Measurements from ENCODE around the gene PTGDR2. TPM values are rescaled to one million over a fixed set of nuclear protein-coding genes. Genes with fewer than 3 reads are reported as not detected.

PTGDR2 gene
- total RNA-seq, 1 experiment from 2014 or later: 0.12 TPM

DNA sequence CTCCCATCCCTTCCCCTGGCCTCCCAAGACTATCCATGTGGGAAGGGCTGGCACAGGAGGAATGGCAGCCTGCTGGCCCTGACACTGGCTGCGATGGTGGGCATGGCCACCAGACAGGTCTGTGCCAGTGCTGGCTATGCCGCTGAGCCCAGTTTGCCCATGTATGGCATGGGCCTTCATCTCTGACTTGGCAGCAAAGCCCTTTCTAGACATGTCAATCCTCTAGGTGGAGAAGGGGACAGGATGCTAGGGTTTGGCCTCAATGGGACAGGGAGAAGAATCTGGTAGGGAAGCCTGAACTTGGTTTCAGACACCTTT is 20.4 kb upstream of the PTGDR2 start:
- DNase-seq (ENCODE audit: low read depth, low spot score) (no peak), ATAC-seq (no peak)
- RAD21 ChIA-PET (ENCODE audit: low non-redundant PET in 1 of 2, low total read pairs in 2 of 2, uncharacterized antibody in 2 of 2, unreplicated experiment in 2 of 2): no interaction called here
- Histone ChIP-seq H3K4me3 (replicated peaks in 1 of 2; ENCODE audit: low read depth in 1 of 2, low read length in 2 of 2) (no peak overlapping the region), H3K4me1 (ENCODE audit: control insufficient read depth in 1 of 2, insufficient read depth in 2 of 2, low read length in 2 of 2) (peaks cover 0 to 4% of the 10 kb centered on the region in 2 experiments; a peak in 2 of 4 replicates), H3K9ac (ENCODE audit: low read length) (no peak overlapping the region), H3K36me3 (ENCODE audit: control insufficient read depth in 1 of 2, insufficient read depth in 2 of 2, low read length in 2 of 2) (peaks cover 4 to 5% of the 10 kb centered on the region in 2 experiments; a peak in 2 of 4 replicates), H4K20me1 (ENCODE audit: insufficient read depth) (no peaks in the 10 kb centered on the region), H3K9me3 (ENCODE audit: control insufficient read depth in 1 of 2, insufficient read depth in 1 of 2, low read depth in 1 of 2, low read length in 2 of 2) (no peaks in the 10 kb centered on the region), H2AFZ (ENCODE audit: low read depth, low read length, poor library complexity, severe bottlenecking) (no peak overlapping the region), H3K27ac (ENCODE audit: low read depth, low read length) (no peak overlapping the region), H3K9me2 (ENCODE audit: insufficient read depth) (no peaks in the 10 kb centered on the region), H3K4me2 (ENCODE audit: low read length) (no peak overlapping the region), H3K79me2 (ENCODE audit: insufficient read depth, low read length) (no peaks in the 10 kb centered on the region), H3K27me3 (ENCODE audit: insufficient read depth, low read length) (no peaks in the 10 kb centered on the region)
- intact Hi-C loops (cut with micrococcal nuclease): no loop called here
- CTCF ChIA-PET: no interaction called here
- BruUV-seq (replicated peaks): no TSS peak
- TF ChIP-seq RAD21 (IDR thresholded peaks at IDR 0.05; ENCODE audit: low read depth) (no peak), CBX3 (IDR thresholded peaks at IDR 0.05; ENCODE audit: low read depth) (no peak), MAX (IDR thresholded peaks at IDR 0.05) (no peak), SIN3A (IDR thresholded peaks at IDR 0.05; ENCODE audit: low read depth) (no peak), EZH2phosphoT487 (IDR thresholded peaks at IDR 0.05; ENCODE audit: borderline replicate concordance) (no peak), FOSL1 (IDR thresholded peaks at IDR 0.05; ENCODE audit: low read depth) (no peak), ATF3 (IDR thresholded peaks at IDR 0.05) (no peak), ZFX (IDR thresholded peaks at IDR 0.05) (no peak), ZNF274 (IDR thresholded peaks at IDR 0.05; ENCODE audit: low read depth, low read length) (no peak), POLR2AphosphoS5 (IDR thresholded peaks at IDR 0.05; ENCODE audit: low read depth, low read length) (no peak), EZH2 (IDR thresholded peaks at IDR 0.05) (no peak), JUND (IDR thresholded peaks at IDR 0.05) (no peak), SP1 (IDR thresholded peaks at IDR 0.05; ENCODE audit: low read depth) (no peak), YY1 (IDR thresholded peaks at IDR 0.05; ENCODE audit: extremely low read depth, insufficient replicate concordance, low read depth, low read length) (no peak), ELF1 (IDR thresholded peaks at IDR 0.05; ENCODE audit: borderline replicate concordance, low read depth) (no peak)
- TF ChIP-seq, protein P1, sequence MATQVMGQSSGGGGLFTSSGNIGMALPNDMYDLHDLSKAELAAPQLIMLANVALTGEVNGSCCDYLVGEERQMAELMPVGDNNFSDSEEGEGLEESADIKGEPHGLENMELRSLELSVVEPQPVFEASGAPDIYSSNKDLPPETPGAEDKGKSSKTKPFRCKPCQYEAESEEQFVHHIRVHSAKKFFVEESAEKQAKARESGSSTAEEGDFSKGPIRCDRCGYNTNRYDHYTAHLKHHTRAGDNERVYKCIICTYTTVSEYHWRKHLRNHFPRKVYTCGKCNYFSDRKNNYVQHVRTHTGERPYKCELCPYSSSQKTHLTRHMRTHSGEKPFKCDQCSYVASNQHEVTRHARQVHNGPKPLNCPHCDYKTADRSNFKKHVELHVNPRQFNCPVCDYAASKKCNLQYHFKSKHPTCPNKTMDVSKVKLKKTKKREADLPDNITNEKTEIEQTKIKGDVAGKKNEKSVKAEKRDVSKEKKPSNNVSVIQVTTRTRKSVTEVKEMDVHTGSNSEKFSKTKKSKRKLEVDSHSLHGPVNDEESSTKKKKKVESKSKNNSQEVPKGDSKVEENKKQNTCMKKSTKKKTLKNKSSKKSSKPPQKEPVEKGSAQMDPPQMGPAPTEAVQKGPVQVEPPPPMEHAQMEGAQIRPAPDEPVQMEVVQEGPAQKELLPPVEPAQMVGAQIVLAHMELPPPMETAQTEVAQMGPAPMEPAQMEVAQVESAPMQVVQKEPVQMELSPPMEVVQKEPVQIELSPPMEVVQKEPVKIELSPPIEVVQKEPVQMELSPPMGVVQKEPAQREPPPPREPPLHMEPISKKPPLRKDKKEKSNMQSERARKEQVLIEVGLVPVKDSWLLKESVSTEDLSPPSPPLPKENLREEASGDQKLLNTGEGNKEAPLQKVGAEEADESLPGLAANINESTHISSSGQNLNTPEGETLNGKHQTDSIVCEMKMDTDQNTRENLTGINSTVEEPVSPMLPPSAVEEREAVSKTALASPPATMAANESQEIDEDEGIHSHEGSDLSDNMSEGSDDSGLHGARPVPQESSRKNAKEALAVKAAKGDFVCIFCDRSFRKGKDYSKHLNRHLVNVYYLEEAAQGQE (IDR thresholded peaks at IDR 0.05; ENCODE audit: low read depth): no peak
- TF ChIP-seq, protein P2, sequence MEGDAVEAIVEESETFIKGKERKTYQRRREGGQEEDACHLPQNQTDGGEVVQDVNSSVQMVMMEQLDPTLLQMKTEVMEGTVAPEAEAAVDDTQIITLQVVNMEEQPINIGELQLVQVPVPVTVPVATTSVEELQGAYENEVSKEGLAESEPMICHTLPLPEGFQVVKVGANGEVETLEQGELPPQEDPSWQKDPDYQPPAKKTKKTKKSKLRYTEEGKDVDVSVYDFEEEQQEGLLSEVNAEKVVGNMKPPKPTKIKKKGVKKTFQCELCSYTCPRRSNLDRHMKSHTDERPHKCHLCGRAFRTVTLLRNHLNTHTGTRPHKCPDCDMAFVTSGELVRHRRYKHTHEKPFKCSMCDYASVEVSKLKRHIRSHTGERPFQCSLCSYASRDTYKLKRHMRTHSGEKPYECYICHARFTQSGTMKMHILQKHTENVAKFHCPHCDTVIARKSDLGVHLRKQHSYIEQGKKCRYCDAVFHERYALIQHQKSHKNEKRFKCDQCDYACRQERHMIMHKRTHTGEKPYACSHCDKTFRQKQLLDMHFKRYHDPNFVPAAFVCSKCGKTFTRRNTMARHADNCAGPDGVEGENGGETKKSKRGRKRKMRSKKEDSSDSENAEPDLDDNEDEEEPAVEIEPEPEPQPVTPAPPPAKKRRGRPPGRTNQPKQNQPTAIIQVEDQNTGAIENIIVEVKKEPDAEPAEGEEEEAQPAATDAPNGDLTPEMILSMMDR (IDR thresholded peaks at IDR 0.05 in 2 of 3, conservative IDR thresholded peaks at IDR 0.05 in 1 of 3; ENCODE audit: borderline replicate concordance in 1 of 3, insufficient read depth in 1 of 3, low read depth in 2 of 3, low read length in 2 of 3): no peak
- POLR2A ChIA-PET: no interaction called here

All from HCT116 (cell line).